Hindlimb muscle (tissue), 1 donor: ENCODE results near the gene TNK1. TPM values are rescaled to one million over a fixed set of nuclear protein-coding genes. Genes with fewer than 3 reads are reported as not detected.
"Not testable (repeated sequence)": the region's sequence is repeated elsewhere in the genome, so short reads cannot be mapped to it uniquely, and the experiment has no call there.

ENCODE experiments used
- DNase-seq: peaks from one replicate; pipeline ENCODE4 v3.0.0-alpha.2; 2013
- polyA plus RNA-seq: library from polyadenylated mRNA; unstranded; fragments of 120-200 nt; gene quantifications from one replicate; pipeline ENCODE4 v1.2.1, GENCODE V29; 2013; ENCODE audit not compliant: insufficient read length

The TNK1 gene
- polyA plus RNA-seq, 1 donor, result 0.66 TPM

- DNase-seq, result no peak
Observed at GRCh38 chr17:7355573-7355972, 25.3 kb upstream of the TNK1 start.

GRCh38 chr17:7356072-7356549 lies 24.8 kb upstream of the TNK1 start:
- no peak for DNase-seq

DNA sequence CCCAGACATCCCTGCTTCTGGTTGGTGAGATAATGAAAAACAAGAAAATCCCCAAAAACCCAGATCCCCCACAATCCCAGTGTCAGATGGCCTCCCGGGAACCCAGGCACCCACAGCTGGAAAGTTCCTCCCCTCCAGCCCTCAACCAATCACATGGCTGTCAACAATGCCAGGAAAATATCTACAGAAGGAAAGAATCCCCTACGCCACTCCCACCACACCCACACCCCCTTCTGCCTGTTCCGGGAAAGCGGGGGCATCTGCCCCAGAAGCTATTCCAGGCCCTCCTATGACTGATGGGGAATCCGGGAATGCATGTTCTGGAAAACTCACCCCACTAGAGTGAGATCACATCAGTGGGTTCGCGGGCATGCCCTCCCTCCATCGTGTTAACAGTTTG lies 24.1 kb upstream of the TNK1 start:
- no peak for DNase-seq

- no peak for DNase-seq
Observed at GRCh38 chr17:7357381-7357780, 23.5 kb upstream of the TNK1 start.

DNA sequence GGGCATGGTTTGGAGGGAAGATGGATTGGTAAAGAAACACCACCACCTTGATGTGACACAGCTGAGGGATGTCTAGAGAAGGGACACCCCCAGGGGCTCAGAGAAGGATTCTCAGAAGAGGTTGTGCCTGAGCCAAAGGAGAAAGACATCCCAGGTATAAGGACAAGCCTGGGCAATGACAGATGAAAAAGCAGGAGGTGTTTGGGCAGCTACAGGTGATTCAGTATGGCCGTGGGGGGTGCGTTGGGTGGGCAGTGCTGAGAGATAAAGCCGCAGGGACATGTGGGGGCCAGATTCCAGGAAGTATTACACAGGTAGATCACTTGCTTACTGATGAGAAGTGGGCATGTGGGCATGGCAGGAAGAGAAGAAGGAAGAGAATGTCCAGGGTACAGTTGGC lies 19.0 kb upstream of the TNK1 start:
- no peak for DNase-seq

DNA sequence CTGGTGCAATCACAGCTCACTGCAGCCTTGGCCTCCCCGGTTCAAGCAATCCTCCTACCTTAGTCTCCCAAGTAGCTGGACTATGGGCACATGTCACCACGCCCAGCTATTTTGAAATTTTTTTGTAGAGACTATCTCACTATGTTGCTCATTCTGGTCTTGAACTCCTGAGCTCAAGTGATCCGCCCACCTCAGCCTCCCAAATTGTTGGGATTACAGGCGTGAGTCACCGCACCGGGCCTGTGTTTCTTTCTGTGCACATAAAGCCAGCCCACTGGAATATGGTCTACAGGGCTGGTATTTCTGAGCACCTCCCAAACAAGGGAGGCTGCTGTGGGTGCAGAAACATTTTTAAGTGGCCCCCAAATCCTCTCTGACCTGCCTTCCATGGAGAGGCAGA lies 17.6 kb upstream of the TNK1 start:
- no peak for DNase-seq

DNA sequence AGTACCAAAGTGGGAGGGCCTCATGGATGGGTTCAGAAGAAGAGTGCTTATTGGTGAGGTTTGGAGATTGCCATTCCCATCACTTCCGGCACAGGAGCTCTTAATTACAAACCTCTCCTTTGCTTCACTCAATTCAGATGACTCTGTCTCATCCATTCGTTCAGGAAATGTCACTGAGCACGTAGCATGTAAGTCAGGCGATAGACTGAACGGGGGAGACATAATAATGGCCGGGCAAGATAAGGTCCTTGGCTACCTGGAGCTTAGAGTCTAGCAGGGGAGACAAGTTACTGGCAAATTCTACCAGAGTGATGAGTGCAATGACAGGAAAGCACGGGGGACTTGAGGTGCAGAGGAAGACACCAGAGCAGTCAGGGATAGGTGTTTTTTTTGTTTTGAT lies 14.9 kb upstream of the TNK1 start:
- not testable (repeated sequence) for DNase-seq

GRCh38 chr17:7367083-7367482 lies 13.8 kb upstream of the TNK1 start:
- DNase-seq, result no peak

GRCh38 chr17:7367918-7368598 lies 12.8 kb upstream of the TNK1 start:
- no peak for DNase-seq

DNA sequence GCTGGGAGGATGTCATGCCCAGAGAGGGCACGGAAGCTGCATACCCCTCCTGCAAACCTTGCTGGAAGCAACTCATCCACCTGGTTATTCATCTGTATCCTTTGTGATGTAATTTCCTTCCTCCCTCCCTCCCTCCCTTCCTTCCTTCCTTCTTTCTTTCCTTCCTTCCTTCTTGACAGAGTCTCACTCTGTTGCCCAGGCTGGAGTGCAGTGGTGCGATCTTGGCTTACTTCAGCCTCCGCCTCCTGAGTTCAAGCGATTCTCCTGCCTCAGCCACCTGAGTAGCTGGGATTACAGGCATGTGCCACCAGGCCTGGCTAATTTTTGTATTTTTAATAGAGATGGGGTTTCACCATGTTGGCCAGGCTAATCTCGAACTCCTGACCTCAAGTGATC lies 12.3 kb upstream of the TNK1 start:
- not testable (repeated sequence) for DNase-seq

GRCh38 chr17:7369825-7370224 lies 11.1 kb upstream of the TNK1 start:
- DNase-seq, result no peak

DNA sequence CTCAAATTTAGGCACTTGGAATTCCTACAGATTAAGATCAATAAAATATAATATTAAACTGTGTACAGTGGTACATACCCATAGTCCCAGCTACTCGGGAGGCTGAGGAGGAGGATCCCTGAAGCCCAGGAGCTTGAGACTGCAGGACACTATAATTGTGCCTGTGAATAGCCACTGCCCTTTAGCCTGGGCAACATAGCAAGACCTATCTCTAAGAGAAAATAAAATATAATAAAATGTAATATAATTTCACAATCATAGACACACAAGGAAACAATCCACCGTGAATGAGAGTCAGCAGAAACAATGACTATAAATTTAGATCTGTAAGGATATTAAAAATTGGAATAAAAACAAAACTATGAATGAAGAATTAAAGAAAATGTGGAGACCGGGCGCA lies 10.0 kb upstream of the TNK1 start:
- no peak for DNase-seq

GRCh38 chr17:7374353-7374752 lies 6.5 kb upstream of the TNK1 start:
- no peak for DNase-seq

- no peak for DNase-seq
Observed at GRCh38 chr17:7379134-7379533, 1.8 kb upstream of the TNK1 start.

GRCh38 chr17:7380321-7380720 lies 568 bp upstream of the TNK1 start:
- DNase-seq, result no peak

- no peak for DNase-seq
Observed at GRCh38 chr17:7382901-7383300, 2.0 kb downstream of the TNK1 start.

- no peak for DNase-seq
Observed at GRCh38 chr17:7383371-7383741, 2.5 kb downstream of the TNK1 start.

GRCh38 chr17:7383742-7384488 lies 3.0 kb downstream of the TNK1 start:
- no peak for DNase-seq

- DNase-seq, result no peak
Observed at GRCh38 chr17:7384489-7385081, 3.7 kb downstream of the TNK1 start.

GRCh38 chr17:7388856-7389255 lies 8.0 kb downstream of the TNK1 start:
- no peak for DNase-seq

- DNase-seq, result no peak
Observed at GRCh38 chr17:7389924-7390910, 9.3 kb downstream of the TNK1 start.

DNA sequence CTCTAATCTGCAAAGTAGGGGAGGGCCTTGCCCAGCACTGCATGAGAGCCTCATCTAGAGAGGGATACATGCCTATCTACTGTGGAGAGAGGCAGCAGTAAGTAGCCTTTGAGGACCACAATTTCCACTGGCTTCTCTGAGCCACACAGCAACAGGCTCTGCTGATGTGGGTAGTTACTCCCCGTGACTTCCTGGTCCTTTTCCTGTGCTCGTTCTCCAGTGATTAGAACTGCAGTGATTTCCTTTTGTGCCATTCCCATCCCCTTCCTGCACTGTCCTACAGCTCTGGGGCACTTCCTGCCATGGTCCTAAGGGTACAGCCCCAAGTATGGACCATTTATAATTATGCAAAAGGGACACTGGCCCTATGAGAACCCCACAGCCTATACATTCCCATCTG lies 10.4 kb downstream of the TNK1 start:
- DNase-seq, result no peak
